ENCODE results near the gene PEX14. TPM values are rescaled to one million over a fixed set of nuclear protein-coding genes. Genes with fewer than 3 reads are reported as not detected.
"Not testable (repeated sequence)": the region's sequence is repeated elsewhere in the genome, so short reads cannot be mapped to it uniquely, and the experiment has no call there.

PEX14 gene
- 10 to 100 TPM; 10.6 to 19.6 (median 13.9) TPM for total RNA-seq

GRCh38 chr1:10474613-10475507 lies at the start of gene PEX14:
Gene PEX14 (plus strand): TSS chr1:10474950. CDS start chr1:10474967, 17 bp downstream.
- ATAC-seq (ENCODE audit: low FRiP score) = peak; percentile 88
- peak; percentile 67 for DNase-seq (ENCODE audit: low spot score)
- TF ChIP-seq CTCF (IDR thresholded peaks at IDR 0.05) = no peak

- not testable (repeated sequence) for ATAC-seq (ENCODE audit: low FRiP score)
Measured at GRCh38 chr1:10425826-10426534, 48.8 kb upstream of the PEX14 start.

GRCh38 chr1:10426535-10426848 lies 48.3 kb upstream of the PEX14 start:
- not testable (repeated sequence) for DNase-seq (ENCODE audit: low spot score); ATAC-seq (ENCODE audit: low FRiP score)

More at GRCh38 chr1:10425826-10426534, 48.8 kb upstream of the PEX14 start:
- not testable (repeated sequence) for DNase-seq (ENCODE audit: low spot score)

GRCh38 chr1:10428984-10429383 lies 45.8 kb upstream of the PEX14 start:
- no peak for TF ChIP-seq CTCF (IDR thresholded peaks at IDR 0.05)
- DNase-seq (ENCODE audit: low spot score) = no peak
- ATAC-seq (ENCODE audit: low FRiP score) = no peak

- DNase-seq (ENCODE audit: low spot score) = no peak
- TF ChIP-seq CTCF (IDR thresholded peaks at IDR 0.05) = no peak
- no peak for ATAC-seq (ENCODE audit: low FRiP score)
Measured at GRCh38 chr1:10429868-10430215, 44.9 kb upstream of the PEX14 start.

GRCh38 chr1:10430216-10431069 lies 44.3 kb upstream of the PEX14 start, which contains the start of gene CENPS:
Gene CENPS (plus strand): TSS chr1:10430433. CDS start chr1:10430518, 85 bp downstream.
- ATAC-seq (ENCODE audit: low FRiP score) (peak; percentile 94), DNase-seq (ENCODE audit: low spot score) (peak; percentile 63)
- TF ChIP-seq CTCF (IDR thresholded peaks at IDR 0.05) = peak in 2 of 3 donors; percentile 97 to 99

GRCh38 chr1:10431070-10431730 lies 43.5 kb upstream of the PEX14 start:
- ATAC-seq (ENCODE audit: low FRiP score) = no peak
- no peak for TF ChIP-seq CTCF (IDR thresholded peaks at IDR 0.05)

More at GRCh38 chr1:10431070-10431730, 43.5 kb upstream of the PEX14 start:
- DNase-seq (ENCODE audit: low spot score) = no peak

All from omental fat pad (tissue), 4 donors.